Lower lobe of right lung (tissue), 2 donors: ENCODE measurements around the gene RHPN2. TPM values are rescaled to one million over a fixed set of nuclear protein-coding genes. Genes with fewer than 3 reads are reported as not detected.

Experiments used
- ATAC-seq, 2 donors: fragments of 200-7000 bp; cut with Tn5 transposase; one replicate each; pipeline ENCODE4 v1.9.1; 2020 to 2022; ENCODE audit warnings: mild to moderate bottlenecking in 2 of 2, moderate library complexity in 2 of 2
- DNase-seq: peaks from one replicate; pipeline ENCODE4 v3.0.0-alpha.2; 2020
- H3K27ac ChIP-seq: fragments of 200-600 bp; one replicate; pipeline ENCODE4 v1.8.0; 2022
- H3K27me3 ChIP-seq: fragments of 200-600 bp; one replicate; pipeline ENCODE4 v1.8.0; 2022; ENCODE audit warnings: low read depth
- H3K36me3 ChIP-seq: fragments of 200-600 bp; one replicate; pipeline ENCODE4 v1.8.0; 2022; ENCODE audit warnings: mild to moderate bottlenecking
- H3K4me1 ChIP-seq: fragments of 200-600 bp; one replicate; pipeline ENCODE4 v1.8.0; 2022
- H3K4me3 ChIP-seq: fragments of 200-600 bp; one replicate; pipeline ENCODE4 v1.8.0; 2022; ENCODE audit warnings: mild to moderate bottlenecking
- H3K9me3 ChIP-seq: fragments of 200-600 bp; one replicate; pipeline ENCODE4 v1.8.0; 2022
- intact Hi-C: fragments of 100-400 bp; cut with DNase I; formaldehyde crosslinking; loops from one replicate; pipeline ENCODE4 v1.11.0; 2022
- total RNA-seq: library from RNA; stranded (reverse); fragmentation: NEBNext Ultra II Directional; extraction: Animal tissue kit (Norgen Biotek cat#: 25700); gene quantifications from one replicate; pipeline ENCODE4 v1.2.1, GENCODE V29; 2021
- TF ChIP-seq, protein P1 (sequence below): fragments of 200-600 bp; IDR thresholded peaks from one replicate; pipeline ENCODE4 v1.8.0; 2022; ENCODE audit warnings: antibody characterized with exemption, mild to moderate bottlenecking
- donor health status: DM: no; HTN: yes; CAD: no; lungs with severe emphysema.

The RHPN2 gene
- total RNA-seq, 1 donor from 2014 or later = 7.7 TPM

DNA sequence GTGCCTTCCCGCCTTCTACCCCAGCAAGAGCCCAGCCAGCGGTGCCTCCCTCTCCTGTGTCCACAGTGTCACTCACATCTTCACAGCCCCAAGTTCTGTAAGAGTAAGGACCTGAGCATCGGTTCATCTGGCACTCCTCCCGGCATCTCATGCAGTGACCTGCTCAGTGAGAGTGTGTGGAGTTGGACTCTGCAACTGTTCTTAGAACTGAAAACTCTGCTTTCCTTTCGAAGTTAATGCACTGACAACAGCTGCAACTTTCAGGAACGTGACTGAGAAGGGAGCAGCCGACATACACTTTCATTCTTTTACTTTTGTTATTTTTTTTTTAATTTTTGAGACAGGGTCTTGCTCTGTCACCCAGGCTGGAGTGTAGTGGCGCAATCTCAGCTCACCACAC, 134.1 kb downstream of the RHPN2 start:
- TF ChIP-seq, protein P1, sequence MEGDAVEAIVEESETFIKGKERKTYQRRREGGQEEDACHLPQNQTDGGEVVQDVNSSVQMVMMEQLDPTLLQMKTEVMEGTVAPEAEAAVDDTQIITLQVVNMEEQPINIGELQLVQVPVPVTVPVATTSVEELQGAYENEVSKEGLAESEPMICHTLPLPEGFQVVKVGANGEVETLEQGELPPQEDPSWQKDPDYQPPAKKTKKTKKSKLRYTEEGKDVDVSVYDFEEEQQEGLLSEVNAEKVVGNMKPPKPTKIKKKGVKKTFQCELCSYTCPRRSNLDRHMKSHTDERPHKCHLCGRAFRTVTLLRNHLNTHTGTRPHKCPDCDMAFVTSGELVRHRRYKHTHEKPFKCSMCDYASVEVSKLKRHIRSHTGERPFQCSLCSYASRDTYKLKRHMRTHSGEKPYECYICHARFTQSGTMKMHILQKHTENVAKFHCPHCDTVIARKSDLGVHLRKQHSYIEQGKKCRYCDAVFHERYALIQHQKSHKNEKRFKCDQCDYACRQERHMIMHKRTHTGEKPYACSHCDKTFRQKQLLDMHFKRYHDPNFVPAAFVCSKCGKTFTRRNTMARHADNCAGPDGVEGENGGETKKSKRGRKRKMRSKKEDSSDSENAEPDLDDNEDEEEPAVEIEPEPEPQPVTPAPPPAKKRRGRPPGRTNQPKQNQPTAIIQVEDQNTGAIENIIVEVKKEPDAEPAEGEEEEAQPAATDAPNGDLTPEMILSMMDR = no peak
- no peak overlapping the region for H3K27ac ChIP-seq
- H3K27me3 ChIP-seq = no peaks in the 10 kb centered on the region
- ATAC-seq = no peak
- no peak for DNase-seq
- H3K4me1 ChIP-seq = no peaks in the 10 kb centered on the region
- H3K36me3 ChIP-seq = peaks cover 53% of the 10 kb centered on the region
- no peak overlapping the region for H3K4me3 ChIP-seq
- peaks cover 5% of the 10 kb centered on the region for H3K9me3 ChIP-seq
- intact Hi-C loops = no loop called here

DNA sequence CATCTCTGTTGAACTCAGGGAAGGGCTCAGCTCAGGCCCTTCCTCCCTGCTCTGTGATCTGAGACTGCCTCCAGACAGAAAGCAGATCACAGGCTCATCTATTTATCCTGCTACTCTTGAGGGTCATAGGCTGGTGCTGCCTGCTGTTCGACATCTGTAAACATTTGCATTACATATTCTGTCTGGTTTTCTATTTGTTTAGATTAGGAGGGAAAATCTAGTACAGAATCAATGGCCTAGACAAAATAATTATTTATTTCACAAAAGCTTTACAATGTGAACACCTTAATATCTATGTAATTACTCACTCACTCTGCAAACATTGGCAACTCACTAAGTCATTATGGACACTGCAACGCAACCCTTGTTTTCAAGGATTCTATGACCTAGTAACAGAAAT, 135.9 kb downstream of the RHPN2 start:
- no peak overlapping the region for H3K4me3 ChIP-seq
- no peak for DNase-seq
- no peak overlapping the region for H3K27ac ChIP-seq
- TF ChIP-seq, protein P1 = no peak
- H3K27me3 ChIP-seq = no peaks in the 10 kb centered on the region
- H3K4me1 ChIP-seq = no peaks in the 10 kb centered on the region
- peaks cover 5% of the 10 kb centered on the region for H3K9me3 ChIP-seq
- intact Hi-C loops = no loop called here
- ATAC-seq = no peak
- H3K36me3 ChIP-seq = peaks cover 61% of the 10 kb centered on the region

Other genes starting within 250 kb of the RHPN2 start
- gene SLC7A9, start 195.1 kb downstream of the RHPN2 start, total RNA-seq = 0.32 TPM
- gene CEP89, start 92.9 kb downstream of the RHPN2 start, total RNA-seq = 19.8 TPM
- gene FAAP24, start 92.6 kb downstream of the RHPN2 start, total RNA-seq = 2.9 TPM
- gene GPATCH1, start 16.3 kb upstream of the RHPN2 start, total RNA-seq = 8.4 TPM
- not detected for gene WDR88, start 67.2 kb upstream of the RHPN2 start, total RNA-seq
- 13.8 TPM for gene LRP3, start 129.4 kb upstream of the RHPN2 start, total RNA-seq
- 0.62 TPM for gene SLC7A10, start 161.0 kb upstream of the RHPN2 start, total RNA-seq
- gene CEBPA, start 237.6 kb upstream of the RHPN2 start, total RNA-seq = 75.1 TPM